ENCODE measurements around the gene SHKBP1. TPM values are rescaled to one million over a fixed set of nuclear protein-coding genes. Genes with fewer than 3 reads are reported as not detected.

The SHKBP1 gene
- total and polyA plus RNA-seq, 9 of the 15 experiments (the other 6 are each of a cell fraction or from before 2014, with no cell fraction given): 1.2 to 58.1 (median 22.3) TPM

DNA sequence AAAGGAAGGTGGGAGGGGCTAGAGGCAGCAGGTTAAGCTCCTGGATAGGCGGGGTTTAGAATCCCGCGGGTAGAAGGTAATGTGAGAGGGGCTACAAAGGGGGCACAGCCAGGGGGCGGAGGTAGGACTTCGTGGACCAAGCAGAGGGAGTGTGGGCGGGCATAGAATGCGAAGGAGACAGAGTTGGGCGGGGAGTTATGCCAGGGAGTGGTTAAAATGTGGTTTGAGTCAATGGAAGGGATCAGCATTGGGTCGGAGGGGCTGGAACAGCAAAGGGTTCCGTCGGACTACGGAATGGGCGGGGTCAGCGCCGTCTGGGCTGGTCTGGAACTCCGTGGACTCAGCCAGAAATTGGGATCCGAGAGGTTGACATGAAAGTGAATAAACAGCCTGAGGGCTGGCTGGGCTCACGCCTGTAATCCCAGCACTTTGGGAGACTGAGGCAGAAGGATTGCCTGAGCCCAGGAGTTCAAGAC, 27.5 kb downstream of the SHKBP1 start (continued):
- TF ChIP-seq, protein P1, sequence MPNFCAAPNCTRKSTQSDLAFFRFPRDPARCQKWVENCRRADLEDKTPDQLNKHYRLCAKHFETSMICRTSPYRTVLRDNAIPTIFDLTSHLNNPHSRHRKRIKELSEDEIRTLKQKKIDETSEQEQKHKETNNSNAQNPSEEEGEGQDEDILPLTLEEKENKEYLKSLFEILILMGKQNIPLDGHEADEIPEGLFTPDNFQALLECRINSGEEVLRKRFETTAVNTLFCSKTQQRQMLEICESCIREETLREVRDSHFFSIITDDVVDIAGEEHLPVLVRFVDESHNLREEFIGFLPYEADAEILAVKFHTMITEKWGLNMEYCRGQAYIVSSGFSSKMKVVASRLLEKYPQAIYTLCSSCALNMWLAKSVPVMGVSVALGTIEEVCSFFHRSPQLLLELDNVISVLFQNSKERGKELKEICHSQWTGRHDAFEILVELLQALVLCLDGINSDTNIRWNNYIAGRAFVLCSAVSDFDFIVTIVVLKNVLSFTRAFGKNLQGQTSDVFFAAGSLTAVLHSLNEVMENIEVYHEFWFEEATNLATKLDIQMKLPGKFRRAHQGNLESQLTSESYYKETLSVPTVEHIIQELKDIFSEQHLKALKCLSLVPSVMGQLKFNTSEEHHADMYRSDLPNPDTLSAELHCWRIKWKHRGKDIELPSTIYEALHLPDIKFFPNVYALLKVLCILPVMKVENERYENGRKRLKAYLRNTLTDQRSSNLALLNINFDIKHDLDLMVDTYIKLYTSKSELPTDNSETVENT (CRISPR knock-in tag; IDR thresholded peaks at IDR 0.05): 0 out of 2 replicates have a peak, but pooled peaks have one; percentile 28
- TF ChIP-seq HDAC8 (tag; IDR thresholded peaks at IDR 0.05): no peak
- TF ChIP-seq, protein P2, sequence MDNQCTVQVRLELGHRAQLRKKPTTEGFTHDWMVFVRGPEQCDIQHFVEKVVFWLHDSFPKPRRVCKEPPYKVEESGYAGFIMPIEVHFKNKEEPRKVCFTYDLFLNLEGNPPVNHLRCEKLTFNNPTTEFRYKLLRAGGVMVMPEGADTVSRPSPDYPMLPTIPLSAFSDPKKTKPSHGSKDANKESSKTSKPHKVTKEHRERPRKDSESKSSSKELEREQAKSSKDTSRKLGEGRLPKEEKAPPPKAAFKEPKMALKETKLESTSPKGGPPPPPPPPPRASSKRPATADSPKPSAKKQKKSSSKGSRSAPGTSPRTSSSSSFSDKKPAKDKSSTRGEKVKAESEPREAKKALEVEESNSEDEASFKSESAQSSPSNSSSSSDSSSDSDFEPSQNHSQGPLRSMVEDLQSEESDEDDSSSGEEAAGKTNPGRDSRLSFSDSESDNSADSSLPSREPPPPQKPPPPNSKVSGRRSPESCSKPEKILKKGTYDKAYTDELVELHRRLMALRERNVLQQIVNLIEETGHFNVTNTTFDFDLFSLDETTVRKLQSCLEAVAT (IDR thresholded peaks at IDR 0.05): 0 out of 4 replicates have a peak, but pooled peaks of 1 of the 2 experiments have one; percentile 39
- TF ChIP-seq NCOA6 (IDR thresholded peaks at IDR 0.05): peak; percentile 78
- 0 out of 2 replicates have a peak, but pooled peaks have one; percentile 61 for TF ChIP-seq OTX1 (CRISPR knock-in tag; IDR thresholded peaks at IDR 0.05)
- TF ChIP-seq CBFB (CRISPR knock-in tag; IDR thresholded peaks at IDR 0.05): 0 out of 2 replicates have a peak, but pooled peaks have one; percentile 35
- peak; percentile 89 for TF ChIP-seq BCOR (IDR thresholded peaks at IDR 0.05)
- no peak for TF ChIP-seq SRSF7 (optimal IDR thresholded peaks at IDR 0.05; ENCODE audit: low read depth, low read length)
- TF ChIP-seq, protein P3, sequence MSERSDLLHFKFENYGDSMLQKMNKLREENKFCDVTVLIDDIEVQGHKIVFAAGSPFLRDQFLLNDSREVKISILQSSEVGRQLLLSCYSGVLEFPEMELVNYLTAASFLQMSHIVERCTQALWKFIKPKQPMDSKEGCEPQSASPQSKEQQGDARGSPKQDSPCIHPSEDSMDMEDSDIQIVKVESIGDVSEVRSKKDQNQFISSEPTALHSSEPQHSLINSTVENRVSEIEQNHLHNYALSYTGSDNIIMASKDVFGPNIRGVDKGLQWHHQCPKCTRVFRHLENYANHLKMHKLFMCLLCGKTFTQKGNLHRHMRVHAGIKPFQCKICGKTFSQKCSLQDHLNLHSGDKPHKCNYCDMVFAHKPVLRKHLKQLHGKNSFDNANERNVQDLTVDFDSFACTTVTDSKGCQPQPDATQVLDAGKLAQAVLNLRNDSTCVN (CRISPR knock-in tag; IDR thresholded peaks at IDR 0.05): 0 out of 2 replicates have a peak, but pooled peaks have one; percentile 66
- no peak for TF ChIP-seq TAL1 (IDR thresholded peaks at IDR 0.05)
- peak; percentile 22 for TF ChIP-seq SP1 (CRISPR knock-in tag; IDR thresholded peaks at IDR 0.05)
- TF ChIP-seq, protein P4, sequence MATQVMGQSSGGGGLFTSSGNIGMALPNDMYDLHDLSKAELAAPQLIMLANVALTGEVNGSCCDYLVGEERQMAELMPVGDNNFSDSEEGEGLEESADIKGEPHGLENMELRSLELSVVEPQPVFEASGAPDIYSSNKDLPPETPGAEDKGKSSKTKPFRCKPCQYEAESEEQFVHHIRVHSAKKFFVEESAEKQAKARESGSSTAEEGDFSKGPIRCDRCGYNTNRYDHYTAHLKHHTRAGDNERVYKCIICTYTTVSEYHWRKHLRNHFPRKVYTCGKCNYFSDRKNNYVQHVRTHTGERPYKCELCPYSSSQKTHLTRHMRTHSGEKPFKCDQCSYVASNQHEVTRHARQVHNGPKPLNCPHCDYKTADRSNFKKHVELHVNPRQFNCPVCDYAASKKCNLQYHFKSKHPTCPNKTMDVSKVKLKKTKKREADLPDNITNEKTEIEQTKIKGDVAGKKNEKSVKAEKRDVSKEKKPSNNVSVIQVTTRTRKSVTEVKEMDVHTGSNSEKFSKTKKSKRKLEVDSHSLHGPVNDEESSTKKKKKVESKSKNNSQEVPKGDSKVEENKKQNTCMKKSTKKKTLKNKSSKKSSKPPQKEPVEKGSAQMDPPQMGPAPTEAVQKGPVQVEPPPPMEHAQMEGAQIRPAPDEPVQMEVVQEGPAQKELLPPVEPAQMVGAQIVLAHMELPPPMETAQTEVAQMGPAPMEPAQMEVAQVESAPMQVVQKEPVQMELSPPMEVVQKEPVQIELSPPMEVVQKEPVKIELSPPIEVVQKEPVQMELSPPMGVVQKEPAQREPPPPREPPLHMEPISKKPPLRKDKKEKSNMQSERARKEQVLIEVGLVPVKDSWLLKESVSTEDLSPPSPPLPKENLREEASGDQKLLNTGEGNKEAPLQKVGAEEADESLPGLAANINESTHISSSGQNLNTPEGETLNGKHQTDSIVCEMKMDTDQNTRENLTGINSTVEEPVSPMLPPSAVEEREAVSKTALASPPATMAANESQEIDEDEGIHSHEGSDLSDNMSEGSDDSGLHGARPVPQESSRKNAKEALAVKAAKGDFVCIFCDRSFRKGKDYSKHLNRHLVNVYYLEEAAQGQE (IDR thresholded peaks at IDR 0.05; ENCODE audit: borderline replicate concordance): no peak
- TF ChIP-seq, protein P4 (CRISPR knock-in tag; IDR thresholded peaks at IDR 0.05; ENCODE audit: low read depth): 0 out of 2 replicates have a peak, but pooled peaks have one; percentile 11
- TF ChIP-seq, protein P5, sequence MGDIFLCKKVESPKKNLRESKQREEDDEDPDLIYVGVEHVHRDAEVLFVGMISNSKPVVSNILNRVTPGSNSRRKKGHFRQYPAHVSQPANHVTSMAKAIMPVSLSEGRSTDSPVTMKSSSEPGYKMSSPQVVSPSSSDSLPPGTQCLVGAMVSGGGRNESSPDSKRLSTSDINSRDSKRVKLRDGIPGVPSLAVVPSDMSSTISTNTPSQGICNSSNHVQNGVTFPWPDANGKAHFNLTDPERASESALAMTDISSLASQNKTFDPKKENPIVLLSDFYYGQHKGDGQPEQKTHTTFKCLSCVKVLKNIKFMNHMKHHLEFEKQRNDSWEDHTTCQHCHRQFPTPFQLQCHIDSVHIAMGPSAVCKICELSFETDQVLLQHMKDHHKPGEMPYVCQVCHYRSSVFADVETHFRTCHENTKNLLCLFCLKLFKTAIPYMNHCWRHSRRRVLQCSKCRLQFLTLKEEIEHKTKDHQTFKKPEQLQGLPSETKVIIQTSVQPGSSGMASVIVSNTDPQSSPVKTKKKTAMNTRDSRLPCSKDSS (IDR thresholded peaks at IDR 0.05; ENCODE audit: low read depth, partially characterized antibody): no peak

Measured in K562 (cell line).